Measurements from ENCODE around the gene COL27A1. TPM values are rescaled to one million over a fixed set of nuclear protein-coding genes. Genes with fewer than 3 reads are reported as not detected.
"Not testable (repeated sequence)": the region's sequence is repeated elsewhere in the genome, so short reads cannot be mapped to it uniquely, and the experiment has no call there.

COL27A1 gene
- total RNA-seq, 2 donors from 2014 or later = 1.3 to 2.4 TPM

- Mint-ChIP-seq H3K27ac (no peak overlapping the region), H3K4me1 (ENCODE audit: low read depth) (no peaks in the 10 kb centered on the region), H3K27me3 (ENCODE audit: low read depth) (peaks cover 8% of the 10 kb centered on the region), H3K36me3 (ENCODE audit: insufficient read depth in 2 of 2) (peaks cover 0 to 2% of the 10 kb centered on the region in 2 donors), H3K4me3 (no peak overlapping the region), H3K9me3 (peaks cover 4 to 8% of the 10 kb centered on the region in 2 donors)
- no peak for DNase-seq
- ATAC-seq (replicated peaks in 1 of 2) = no peak
Measured at GRCh38 chr9:114126247-114127060, 28.9 kb upstream of the COL27A1 start.

- not testable (repeated sequence) for H3K4me3 Mint-ChIP-seq; H3K9me3 Mint-ChIP-seq; H3K27ac Mint-ChIP-seq; H3K36me3 Mint-ChIP-seq (ENCODE audit: insufficient read depth in 2 of 2); H3K4me1 Mint-ChIP-seq (ENCODE audit: low read depth); DNase-seq; ATAC-seq (replicated peaks in 1 of 2)
- peaks cover 14% of the 10 kb centered on the region for H3K27me3 Mint-ChIP-seq (ENCODE audit: low read depth)
Measured at GRCh38 chr9:114128759-114129158, 26.6 kb upstream of the COL27A1 start.

- Mint-ChIP-seq H3K9me3 (peaks cover 4 to 8% of the 10 kb centered on the region in 2 donors), H3K27ac (no peak overlapping the region), H3K27me3 (ENCODE audit: low read depth) (peaks cover 16% of the 10 kb centered on the region), H3K36me3 (ENCODE audit: insufficient read depth in 2 of 2) (peaks cover 0 to 2% of the 10 kb centered on the region in 2 donors), H3K4me3 (no peak overlapping the region), H3K4me1 (ENCODE audit: low read depth) (no peaks in the 10 kb centered on the region)
- ATAC-seq (replicated peaks in 1 of 2) = no peak
- DNase-seq = no peak
Measured at GRCh38 chr9:114130141-114130540, 25.2 kb upstream of the COL27A1 start.

- Mint-ChIP-seq H3K4me3 (no peak overlapping the region), H3K27me3 (ENCODE audit: low read depth) (peaks cover 22% of the 10 kb centered on the region), H3K36me3 (ENCODE audit: insufficient read depth in 2 of 2) (peaks cover 0 to 2% of the 10 kb centered on the region in 2 donors), H3K4me1 (ENCODE audit: low read depth) (no peaks in the 10 kb centered on the region), H3K9me3 (peaks cover 4 to 8% of the 10 kb centered on the region in 2 donors), H3K27ac (no peak overlapping the region)
- DNase-seq (no peak), ATAC-seq (replicated peaks in 1 of 2) (no peak)
Measured at GRCh38 chr9:114130624-114131277, 24.6 kb upstream of the COL27A1 start.

- Mint-ChIP-seq H3K4me1 (ENCODE audit: low read depth) (no peaks in the 10 kb centered on the region), H3K4me3 (no peak overlapping the region), H3K9me3 (peaks cover 4 to 8% of the 10 kb centered on the region in 2 donors), H3K27ac (no peak overlapping the region), H3K36me3 (ENCODE audit: insufficient read depth in 2 of 2) (peaks cover 0 to 2% of the 10 kb centered on the region in 2 donors), H3K27me3 (ENCODE audit: low read depth) (peaks cover 25% of the 10 kb centered on the region)
- DNase-seq (no peak), ATAC-seq (replicated peaks in 1 of 2) (no peak)
Measured at GRCh38 chr9:114131808-114132549, 23.4 kb upstream of the COL27A1 start.

- no peak overlapping the region for H3K4me3 Mint-ChIP-seq
Measured at GRCh38 chr9:114132550-114132918, 22.8 kb upstream of the COL27A1 start.

GRCh38 chr9:114134827-114135396, 20.4 kb upstream of the COL27A1 start:
- H3K9me3 Mint-ChIP-seq = no peaks in the 10 kb centered on the region
- peaks cover 25% of the 10 kb centered on the region for H3K27me3 Mint-ChIP-seq (ENCODE audit: low read depth)
- ATAC-seq (replicated peaks in 1 of 2) = no peak
- H3K4me1 Mint-ChIP-seq (ENCODE audit: low read depth) = no peaks in the 10 kb centered on the region
- DNase-seq = no peak
- no peaks in the 10 kb centered on the region for H3K36me3 Mint-ChIP-seq (ENCODE audit: insufficient read depth in 2 of 2)
- no peak overlapping the region for H3K27ac Mint-ChIP-seq
- H3K4me3 Mint-ChIP-seq = no peak overlapping the region

More at GRCh38 chr9:114132550-114132918, 22.8 kb upstream of the COL27A1 start:
- Mint-ChIP-seq H3K27me3 (ENCODE audit: low read depth) (peaks cover 30% of the 10 kb centered on the region), H3K4me1 (ENCODE audit: low read depth) (no peaks in the 10 kb centered on the region), H3K36me3 (ENCODE audit: insufficient read depth in 2 of 2) (peaks cover 0 to 2% of the 10 kb centered on the region in 2 donors), H3K9me3 (peaks cover 2 to 6% of the 10 kb centered on the region in 2 donors), H3K27ac (no peak overlapping the region)
- no peak for DNase-seq
- no peak for ATAC-seq (replicated peaks in 1 of 2)

- Mint-ChIP-seq H3K4me1 (ENCODE audit: low read depth) (no peaks in the 10 kb centered on the region), H3K9me3 (no peaks in the 10 kb centered on the region), H3K4me3 (no peak overlapping the region), H3K36me3 (ENCODE audit: insufficient read depth in 2 of 2) (no peaks in the 10 kb centered on the region), H3K27me3 (ENCODE audit: low read depth) (peaks cover 33% of the 10 kb centered on the region), H3K27ac (no peak overlapping the region)
- no peak for DNase-seq
- no peak for ATAC-seq (replicated peaks in 1 of 2)
Measured at GRCh38 chr9:114137831-114138230, 17.5 kb upstream of the COL27A1 start.

GRCh38 chr9:114138552-114138971, 16.8 kb upstream of the COL27A1 start:
- no peak for ATAC-seq (replicated peaks in 1 of 2)
- no peaks in the 10 kb centered on the region for H3K4me1 Mint-ChIP-seq (ENCODE audit: low read depth)
- H3K9me3 Mint-ChIP-seq = no peaks in the 10 kb centered on the region
- no peaks in the 10 kb centered on the region for H3K36me3 Mint-ChIP-seq (ENCODE audit: insufficient read depth in 2 of 2)
- peaks cover 32% of the 10 kb centered on the region for H3K27me3 Mint-ChIP-seq (ENCODE audit: low read depth)
- DNase-seq = no peak
- no peak overlapping the region for H3K4me3 Mint-ChIP-seq
- H3K27ac Mint-ChIP-seq = no peak overlapping the region

GRCh38 chr9:114139071-114139470, 16.3 kb upstream of the COL27A1 start:
- no peak for DNase-seq
- ATAC-seq (replicated peaks in 1 of 2) = no peak
- Mint-ChIP-seq H3K4me3 (no peak overlapping the region), H3K27me3 (ENCODE audit: low read depth) (peaks cover 31% of the 10 kb centered on the region), H3K4me1 (ENCODE audit: low read depth) (no peaks in the 10 kb centered on the region), H3K27ac (no peak overlapping the region), H3K9me3 (no peaks in the 10 kb centered on the region), H3K36me3 (ENCODE audit: insufficient read depth in 2 of 2) (no peaks in the 10 kb centered on the region)

GRCh38 chr9:114140401-114140800, 14.9 kb upstream of the COL27A1 start:
- no peaks in the 10 kb centered on the region for H3K9me3 Mint-ChIP-seq
- H3K4me1 Mint-ChIP-seq (ENCODE audit: low read depth) = no peaks in the 10 kb centered on the region
- H3K4me3 Mint-ChIP-seq = no peak overlapping the region
- ATAC-seq (replicated peaks in 1 of 2) (no peak), DNase-seq (no peak)
- H3K36me3 Mint-ChIP-seq (ENCODE audit: insufficient read depth in 2 of 2) = no peaks in the 10 kb centered on the region
- H3K27ac Mint-ChIP-seq = no peak overlapping the region
- H3K27me3 Mint-ChIP-seq (ENCODE audit: low read depth) = peaks cover 28% of the 10 kb centered on the region

GRCh38 chr9:114140850-114141249, 14.5 kb upstream of the COL27A1 start:
- no peak for ATAC-seq (replicated peaks in 1 of 2)
- no peak for DNase-seq
- Mint-ChIP-seq H3K4me3 (no peak overlapping the region), H3K9me3 (no peaks in the 10 kb centered on the region), H3K27ac (no peak overlapping the region), H3K4me1 (ENCODE audit: low read depth) (no peaks in the 10 kb centered on the region), H3K27me3 (ENCODE audit: low read depth) (peaks cover 24% of the 10 kb centered on the region), H3K36me3 (ENCODE audit: insufficient read depth in 2 of 2) (no peaks in the 10 kb centered on the region)

All from activated T-cell treated with anti-CD3 and anti-CD28 coated beads, Interleukin-2, amount 50 U/mL, for 72 hours (primary cell).